ENCODE measurements around the gene ABCA4.

ABCA4 gene

GRCh38 chr1:94015489-94015817 lies 105.5 kb downstream of the ABCA4 start:
- TF ChIP-seq TOX (CRISPR knock-in tag; IDR thresholded peaks at IDR 0.05; ENCODE audit: borderline replicate concordance), result no peak
- TF ChIP-seq GLIS3 (CRISPR knock-in tag; IDR thresholded peaks at IDR 0.05), result no peak
- TF ChIP-seq PPARA (CRISPR knock-in tag; IDR thresholded peaks at IDR 0.05; ENCODE audit: borderline replicate concordance), result no peak
- TF ChIP-seq ZFP3 (CRISPR knock-in tag; IDR thresholded peaks at IDR 0.05), result no peak
- TF ChIP-seq, protein P1, sequence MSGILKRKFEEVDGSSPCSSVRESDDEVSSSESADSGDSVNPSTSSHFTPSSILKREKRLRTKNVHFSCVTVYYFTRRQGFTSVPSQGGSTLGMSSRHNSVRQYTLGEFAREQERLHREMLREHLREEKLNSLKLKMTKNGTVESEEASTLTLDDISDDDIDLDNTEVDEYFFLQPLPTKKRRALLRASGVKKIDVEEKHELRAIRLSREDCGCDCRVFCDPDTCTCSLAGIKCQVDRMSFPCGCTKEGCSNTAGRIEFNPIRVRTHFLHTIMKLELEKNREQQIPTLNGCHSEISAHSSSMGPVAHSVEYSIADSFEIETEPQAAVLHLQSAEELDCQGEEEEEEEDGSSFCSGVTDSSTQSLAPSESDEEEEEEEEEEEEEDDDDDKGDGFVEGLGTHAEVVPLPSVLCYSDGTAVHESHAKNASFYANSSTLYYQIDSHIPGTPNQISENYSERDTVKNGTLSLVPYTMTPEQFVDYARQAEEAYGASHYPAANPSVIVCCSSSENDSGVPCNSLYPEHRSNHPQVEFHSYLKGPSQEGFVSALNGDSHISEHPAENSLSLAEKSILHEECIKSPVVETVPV (CRISPR knock-in tag; IDR thresholded peaks at IDR 0.05), result no peak
- TF ChIP-seq ARNTL (CRISPR knock-in tag; IDR thresholded peaks at IDR 0.05; ENCODE audit: borderline replicate concordance, low read depth), result no peak
- TF ChIP-seq ZC3H10 (CRISPR knock-in tag; IDR thresholded peaks at IDR 0.05), result no peak
- TF ChIP-seq ISL1 (CRISPR knock-in tag; IDR thresholded peaks at IDR 0.05), result no peak
- ATAC-seq, result no peak

DNA sequence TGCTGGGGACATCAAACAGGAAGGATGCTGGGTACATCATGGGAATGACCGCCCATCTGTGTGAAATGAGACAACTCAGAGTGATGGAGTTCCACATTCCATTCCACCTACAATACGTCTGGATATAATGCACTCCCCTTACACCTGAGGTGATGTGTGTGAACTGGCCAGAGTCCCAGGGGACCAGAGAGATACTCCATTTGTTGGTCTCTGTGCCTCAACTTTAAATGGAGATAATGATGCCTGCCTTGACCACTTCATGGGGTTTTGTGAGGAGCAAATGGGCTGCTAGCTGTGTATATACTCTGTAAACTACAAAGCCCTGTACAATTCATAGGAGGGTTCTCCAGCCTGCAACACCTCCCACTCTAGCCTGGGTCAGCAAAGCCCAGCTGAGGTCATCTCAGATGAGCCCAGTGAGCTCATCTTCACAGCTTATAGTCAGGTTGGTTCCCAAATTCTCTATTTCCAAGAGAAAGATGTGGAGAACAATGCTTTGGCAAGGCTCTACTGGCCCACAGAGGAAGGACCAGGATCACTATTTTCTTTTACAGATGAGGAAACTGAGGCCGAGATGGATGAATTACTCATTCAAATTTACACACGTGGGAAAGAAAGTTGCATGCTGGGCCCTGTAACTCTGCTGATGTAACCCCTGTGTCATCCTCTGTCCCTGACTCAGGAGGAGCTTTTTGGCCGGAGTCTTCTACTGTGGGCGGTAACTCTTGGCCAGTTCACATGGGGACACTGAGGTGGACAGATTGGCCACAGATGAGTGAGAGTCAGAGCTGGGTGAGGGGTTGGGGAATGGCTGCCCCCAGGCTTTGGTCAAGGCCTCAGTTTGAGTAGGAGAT lies 106.1 kb downstream of the ABCA4 start:
- ATAC-seq, result no peak
- no peak for TF ChIP-seq ZNF8 (CRISPR knock-in tag; IDR thresholded peaks at IDR 0.05)
- no peak for TF ChIP-seq RARB (CRISPR knock-in tag; IDR thresholded peaks at IDR 0.05)
- no peak for TF ChIP-seq ZC3H10 (CRISPR knock-in tag; IDR thresholded peaks at IDR 0.05)
- TF ChIP-seq POU6F1 (CRISPR knock-in tag; IDR thresholded peaks at IDR 0.05; ENCODE audit: borderline replicate concordance, low read depth), result no peak
- no peak for TF ChIP-seq OSR1 (CRISPR knock-in tag; IDR thresholded peaks at IDR 0.05)
- no peak for TF ChIP-seq SNAI2 (CRISPR knock-in tag; IDR thresholded peaks at IDR 0.05)
- TF ChIP-seq ZFP30 (CRISPR knock-in tag; IDR thresholded peaks at IDR 0.05), result no peak
- no peak for TF ChIP-seq BACH2 (CRISPR knock-in tag; IDR thresholded peaks at IDR 0.05; ENCODE audit: borderline replicate concordance)

DNA sequence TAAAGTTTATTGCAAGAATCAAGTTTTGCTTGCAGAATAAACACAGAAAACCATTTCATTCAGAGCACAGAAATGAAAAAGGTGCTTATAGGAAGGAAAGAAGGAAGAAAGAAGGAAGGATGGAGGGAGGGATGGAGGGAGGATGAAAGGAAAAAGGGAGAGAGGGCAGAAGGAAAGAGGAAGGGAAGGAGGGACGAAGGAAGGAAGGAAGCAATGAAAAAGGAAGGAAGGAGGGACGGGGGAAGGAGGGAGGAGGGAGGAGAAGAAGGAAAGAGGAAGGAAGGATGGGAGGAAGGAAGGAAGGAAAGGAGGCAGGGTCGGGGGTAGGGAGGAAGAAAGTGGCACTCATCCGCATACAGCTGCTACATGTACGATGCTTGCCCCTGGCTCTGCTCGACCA lies 106.9 kb downstream of the ABCA4 start:
- no peak for ATAC-seq
- TF ChIP-seq ZFP30 (CRISPR knock-in tag; IDR thresholded peaks at IDR 0.05) (no peak), BACH2 (CRISPR knock-in tag; IDR thresholded peaks at IDR 0.05; ENCODE audit: borderline replicate concordance) (no peak), ZC3H10 (CRISPR knock-in tag; IDR thresholded peaks at IDR 0.05) (no peak), OSR1 (CRISPR knock-in tag; IDR thresholded peaks at IDR 0.05) (no peak), ARNTL (CRISPR knock-in tag; IDR thresholded peaks at IDR 0.05; ENCODE audit: borderline replicate concordance, low read depth) (no peak), ZNF8 (CRISPR knock-in tag; IDR thresholded peaks at IDR 0.05) (no peak), POU6F1 (CRISPR knock-in tag; IDR thresholded peaks at IDR 0.05; ENCODE audit: borderline replicate concordance, low read depth) (no peak), TCF4 (CRISPR knock-in tag; IDR thresholded peaks at IDR 0.05; ENCODE audit: borderline replicate concordance) (no peak), TOX (CRISPR knock-in tag; IDR thresholded peaks at IDR 0.05; ENCODE audit: borderline replicate concordance) (no peak), SNAI2 (CRISPR knock-in tag; IDR thresholded peaks at IDR 0.05) (no peak)
- TF ChIP-seq, protein P1 (CRISPR knock-in tag; IDR thresholded peaks at IDR 0.05), result no peak

DNA sequence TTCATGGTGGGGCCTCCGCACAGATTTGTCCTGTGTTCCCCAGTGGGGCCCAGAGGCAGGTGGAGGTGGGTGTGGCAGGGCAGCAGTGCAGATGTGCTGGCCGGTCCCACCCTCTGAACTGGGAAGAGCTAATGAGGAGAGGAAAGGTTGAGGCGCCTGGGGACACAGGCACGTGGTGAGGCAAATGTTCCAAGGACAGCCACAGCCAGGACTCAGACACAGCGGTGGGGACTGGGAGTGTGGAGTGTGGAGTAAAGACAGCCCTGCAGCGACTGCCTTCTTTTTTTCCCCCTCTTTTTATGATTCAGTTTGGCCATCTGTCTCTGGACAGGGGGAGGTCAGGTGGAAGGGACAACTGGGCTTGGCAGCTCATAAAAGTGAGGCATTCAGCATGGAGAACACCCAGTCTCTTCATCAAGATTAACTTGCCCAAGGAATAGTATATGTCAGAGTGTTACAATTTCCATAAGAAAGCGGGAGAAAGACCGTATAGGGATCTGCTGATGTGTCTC lies 107.5 kb downstream of the ABCA4 start:
- ATAC-seq, result no peak
- TF ChIP-seq OSR1 (CRISPR knock-in tag; IDR thresholded peaks at IDR 0.05), result no peak
- no peak for TF ChIP-seq PATZ1 (CRISPR knock-in tag; IDR thresholded peaks at IDR 0.05; ENCODE audit: borderline replicate concordance)
- TF ChIP-seq ZFP30 (CRISPR knock-in tag; IDR thresholded peaks at IDR 0.05), result no peak
- TF ChIP-seq ZNF70 (CRISPR knock-in tag; IDR thresholded peaks at IDR 0.05), result no peak
- TF ChIP-seq TCF4 (CRISPR knock-in tag; IDR thresholded peaks at IDR 0.05; ENCODE audit: borderline replicate concordance), result no peak
- TF ChIP-seq, protein P2, sequence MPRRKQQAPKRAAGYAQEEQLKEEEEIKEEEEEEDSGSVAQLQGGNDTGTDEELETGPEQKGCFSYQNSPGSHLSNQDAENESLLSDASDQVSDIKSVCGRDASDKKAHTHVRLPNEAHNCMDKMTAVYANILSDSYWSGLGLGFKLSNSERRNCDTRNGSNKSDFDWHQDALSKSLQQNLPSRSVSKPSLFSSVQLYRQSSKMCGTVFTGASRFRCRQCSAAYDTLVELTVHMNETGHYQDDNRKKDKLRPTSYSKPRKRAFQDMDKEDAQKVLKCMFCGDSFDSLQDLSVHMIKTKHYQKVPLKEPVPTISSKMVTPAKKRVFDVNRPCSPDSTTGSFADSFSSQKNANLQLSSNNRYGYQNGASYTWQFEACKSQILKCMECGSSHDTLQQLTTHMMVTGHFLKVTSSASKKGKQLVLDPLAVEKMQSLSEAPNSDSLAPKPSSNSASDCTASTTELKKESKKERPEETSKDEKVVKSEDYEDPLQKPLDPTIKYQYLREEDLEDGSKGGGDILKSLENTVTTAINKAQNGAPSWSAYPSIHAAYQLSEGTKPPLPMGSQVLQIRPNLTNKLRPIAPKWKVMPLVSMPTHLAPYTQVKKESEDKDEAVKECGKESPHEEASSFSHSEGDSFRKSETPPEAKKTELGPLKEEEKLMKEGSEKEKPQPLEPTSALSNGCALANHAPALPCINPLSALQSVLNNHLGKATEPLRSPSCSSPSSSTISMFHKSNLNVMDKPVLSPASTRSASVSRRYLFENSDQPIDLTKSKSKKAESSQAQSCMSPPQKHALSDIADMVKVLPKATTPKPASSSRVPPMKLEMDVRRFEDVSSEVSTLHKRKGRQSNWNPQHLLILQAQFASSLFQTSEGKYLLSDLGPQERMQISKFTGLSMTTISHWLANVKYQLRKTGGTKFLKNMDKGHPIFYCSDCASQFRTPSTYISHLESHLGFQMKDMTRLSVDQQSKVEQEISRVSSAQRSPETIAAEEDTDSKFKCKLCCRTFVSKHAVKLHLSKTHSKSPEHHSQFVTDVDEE (CRISPR knock-in tag; IDR thresholded peaks at IDR 0.05), result no peak
- no peak for TF ChIP-seq CREB5 (CRISPR knock-in tag; IDR thresholded peaks at IDR 0.05; ENCODE audit: low read depth)
- TF ChIP-seq RARB (CRISPR knock-in tag; IDR thresholded peaks at IDR 0.05), result no peak
- no peak for TF ChIP-seq GLIS3 (CRISPR knock-in tag; IDR thresholded peaks at IDR 0.05)

Data from SK-N-SH treated with all-trans-retinoic acid at 6 μM for 48 hours (cell line).